ENCODE results near the gene EVC2.

The EVC2 gene, protein sequence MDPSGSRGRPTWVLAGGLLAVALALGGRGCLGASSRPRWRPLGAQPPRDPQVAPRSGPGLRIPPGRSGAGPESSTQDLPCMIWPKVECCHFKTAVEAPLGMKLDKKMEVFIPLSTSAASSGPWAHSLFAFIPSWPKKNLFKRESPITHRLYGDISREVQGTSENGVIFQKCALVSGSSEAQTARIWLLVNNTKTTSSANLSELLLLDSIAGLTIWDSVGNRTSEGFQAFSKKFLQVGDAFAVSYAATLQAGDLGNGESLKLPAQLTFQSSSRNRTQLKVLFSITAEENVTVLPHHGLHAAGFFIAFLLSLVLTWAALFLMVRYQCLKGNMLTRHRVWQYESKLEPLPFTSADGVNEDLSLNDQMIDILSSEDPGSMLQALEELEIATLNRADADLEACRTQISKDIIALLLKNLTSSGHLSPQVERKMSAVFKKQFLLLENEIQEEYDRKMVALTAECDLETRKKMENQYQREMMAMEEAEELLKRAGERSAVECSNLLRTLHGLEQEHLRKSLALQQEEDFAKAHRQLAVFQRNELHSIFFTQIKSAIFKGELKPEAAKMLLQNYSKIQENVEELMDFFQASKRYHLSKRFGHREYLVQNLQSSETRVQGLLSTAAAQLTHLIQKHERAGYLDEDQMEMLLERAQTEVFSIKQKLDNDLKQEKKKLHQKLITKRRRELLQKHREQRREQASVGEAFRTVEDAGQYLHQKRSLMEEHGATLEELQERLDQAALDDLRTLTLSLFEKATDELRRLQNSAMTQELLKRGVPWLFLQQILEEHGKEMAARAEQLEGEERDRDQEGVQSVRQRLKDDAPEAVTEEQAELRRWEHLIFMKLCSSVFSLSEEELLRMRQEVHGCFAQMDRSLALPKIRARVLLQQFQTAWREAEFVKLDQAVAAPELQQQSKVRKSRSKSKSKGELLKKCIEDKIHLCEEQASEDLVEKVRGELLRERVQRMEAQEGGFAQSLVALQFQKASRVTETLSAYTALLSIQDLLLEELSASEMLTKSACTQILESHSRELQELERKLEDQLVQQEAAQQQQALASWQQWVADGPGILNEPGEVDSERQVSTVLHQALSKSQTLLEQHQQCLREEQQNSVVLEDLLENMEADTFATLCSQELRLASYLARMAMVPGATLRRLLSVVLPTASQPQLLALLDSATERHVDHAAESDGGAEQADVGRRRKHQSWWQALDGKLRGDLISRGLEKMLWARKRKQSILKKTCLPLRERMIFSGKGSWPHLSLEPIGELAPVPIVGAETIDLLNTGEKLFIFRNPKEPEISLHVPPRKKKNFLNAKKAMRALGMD

GRCh38 chr4:5708449-5709206 lies at the start of gene EVC2:
Gene EVC2, minus strand, starts transcription at chr4:5708559. Its CDS starts 46 bp downstream, at chr4:5708513.
- Histone ChIP-seq H3K9me3 (ENCODE audit: insufficient read depth, low read depth, low read length) (peaks cover 4% of the 10 kb centered on the region; the same call in 1 of the 2 replicates), H3K4me2 (ENCODE audit: low read depth, low read length, poor library complexity, severe bottlenecking) (no peak within 1 kb of the TSS)

GRCh38 chr4:5757954-5758353 lies 49.6 kb upstream of the EVC2 start:
- H3F3A ChIP-seq (ENCODE audit: low read depth) = no peaks in the 10 kb centered on the region
- no peaks in the 10 kb centered on the region for H3K79me2 ChIP-seq (ENCODE audit: insufficient read depth, low read length)
- H3K4me1 ChIP-seq (ENCODE audit: insufficient read depth, low read length, poor library complexity, severe bottlenecking) = no peaks in the 10 kb centered on the region
- H2AFZ ChIP-seq (ENCODE audit: low read length) = no peak overlapping the region
- H4K20me1 ChIP-seq (ENCODE audit: insufficient read depth, low read length, poor library complexity, severe bottlenecking) = no peaks in the 10 kb centered on the region
- no peaks in the 10 kb centered on the region for H3K9me2 ChIP-seq (replicated peaks; ENCODE audit: low read depth, low read length)
- H3K36me3 ChIP-seq (ENCODE audit: insufficient read depth, low read length) = no peaks in the 10 kb centered on the region
- H3K4me3 ChIP-seq (ENCODE audit: low read length, poor library complexity, severe bottlenecking) = no peak overlapping the region
- no peaks in the 10 kb centered on the region for H3K27me3 ChIP-seq (ENCODE audit: insufficient read depth, low read length, poor library complexity, severe bottlenecking)
- TF ChIP-seq EZH2phosphoT487 (IDR thresholded peaks at IDR 0.05; ENCODE audit: borderline replicate concordance) (no peak), CTCF (conservative IDR thresholded peaks at IDR 0.05; ENCODE audit: low read length) (no peak)
- peaks cover 7% of the 10 kb centered on the region; the same call in 1 of the 2 replicates for H3K9me3 ChIP-seq (ENCODE audit: insufficient read depth, low read depth, low read length)
- no peak overlapping the region for H3K4me2 ChIP-seq (ENCODE audit: low read depth, low read length, poor library complexity, severe bottlenecking)
- H3K9ac ChIP-seq (ENCODE audit: low read depth, low read length, poor library complexity, severe bottlenecking) = no peak overlapping the region

More at GRCh38 chr4:5708449-5709206, at the start of gene EVC2:
- Histone ChIP-seq H4K20me1 (ENCODE audit: insufficient read depth, low read length, poor library complexity, severe bottlenecking) (no peaks in the 10 kb centered on the region), H3K36me3 (ENCODE audit: insufficient read depth, low read length) (no peaks in the 10 kb centered on the region), H3K79me2 (ENCODE audit: insufficient read depth, low read length) (no peaks in the 10 kb centered on the region), H3K4me1 (ENCODE audit: insufficient read depth, low read length, poor library complexity, severe bottlenecking) (no peaks in the 10 kb centered on the region), H3F3A (ENCODE audit: low read depth) (no peaks in the 10 kb centered on the region), H2AFZ (ENCODE audit: low read length) (no peak within 1 kb of the TSS), H3K27me3 (ENCODE audit: insufficient read depth, low read length, poor library complexity, severe bottlenecking) (no peaks in the 10 kb centered on the region), H3K9ac (ENCODE audit: low read depth, low read length, poor library complexity, severe bottlenecking) (no peak within 1 kb of the TSS), H3K4me3 (ENCODE audit: low read length, poor library complexity, severe bottlenecking) (no peak within 1 kb of the TSS), H3K9me2 (replicated peaks; ENCODE audit: low read depth, low read length) (no peaks in the 10 kb centered on the region)
- TF ChIP-seq EZH2phosphoT487 (IDR thresholded peaks at IDR 0.05; ENCODE audit: borderline replicate concordance) = no peak

DNA sequence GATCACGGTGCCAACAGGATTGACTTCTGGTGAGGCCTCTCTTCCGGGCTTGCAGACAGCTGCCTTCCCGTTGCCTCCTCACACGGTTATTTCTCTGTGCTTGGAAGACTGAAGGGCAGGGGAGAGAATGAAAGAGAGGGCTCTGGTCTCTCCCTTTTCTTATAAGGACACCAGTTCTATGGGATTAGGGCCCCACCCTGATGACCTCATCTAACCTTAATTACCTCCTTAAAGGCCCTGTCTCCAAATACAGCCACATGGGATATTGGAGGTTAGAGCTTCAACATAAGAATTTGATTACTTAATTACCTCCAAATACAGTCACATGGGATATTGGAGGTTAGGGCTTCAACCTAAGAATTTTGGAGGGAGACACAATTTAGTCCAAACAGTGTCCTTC lies 49.2 kb upstream of the EVC2 start:
- H3K4me2 ChIP-seq (ENCODE audit: low read depth, low read length, poor library complexity, severe bottlenecking) = no peak overlapping the region
- H2AFZ ChIP-seq (ENCODE audit: low read length) = no peak overlapping the region
- no peaks in the 10 kb centered on the region for H3K9me2 ChIP-seq (replicated peaks; ENCODE audit: low read depth, low read length)
- no peaks in the 10 kb centered on the region for H3F3A ChIP-seq (ENCODE audit: low read depth)
- H3K9ac ChIP-seq (ENCODE audit: low read depth, low read length, poor library complexity, severe bottlenecking) = no peak overlapping the region
- no peaks in the 10 kb centered on the region for H3K4me1 ChIP-seq (ENCODE audit: insufficient read depth, low read length, poor library complexity, severe bottlenecking)
- TF ChIP-seq CTCF (conservative IDR thresholded peaks at IDR 0.05; ENCODE audit: low read length) (no peak), EZH2phosphoT487 (IDR thresholded peaks at IDR 0.05; ENCODE audit: borderline replicate concordance) (no peak)
- H3K9me3 ChIP-seq (ENCODE audit: insufficient read depth, low read depth, low read length) = peaks cover 10% of the 10 kb centered on the region; the same call in 1 of the 2 replicates
- H3K4me3 ChIP-seq (ENCODE audit: low read length, poor library complexity, severe bottlenecking) = no peak overlapping the region
- H3K27me3 ChIP-seq (ENCODE audit: insufficient read depth, low read length, poor library complexity, severe bottlenecking) = no peaks in the 10 kb centered on the region
- no peaks in the 10 kb centered on the region for H3K36me3 ChIP-seq (ENCODE audit: insufficient read depth, low read length)
- H4K20me1 ChIP-seq (ENCODE audit: insufficient read depth, low read length, poor library complexity, severe bottlenecking) = no peaks in the 10 kb centered on the region
- H3K79me2 ChIP-seq (ENCODE audit: insufficient read depth, low read length) = no peaks in the 10 kb centered on the region
